GM06990 (cell line): ENCODE results near the gene PMPCA.

ENCODE experiments used
- DNase-seq: peaks from one replicate; pipeline ENCODE4 v3.0.0-alpha.2; 2011; ENCODE audit not compliant: insufficient read length; ENCODE audit errors: extremely low read depth
- H3K27me3 ChIP-seq: replicated peaks from 2 replicates; pipeline ENCODE4 v1.6.0; 2011; ENCODE audit warnings: low read length; ENCODE audit not compliant: control insufficient read depth, insufficient read depth
- H3K36me3 ChIP-seq: 2 replicates; pipeline ENCODE4 v1.5.1; 2011; ENCODE audit warnings: low read length; ENCODE audit not compliant: control insufficient read depth, insufficient read depth
- H3K4me3 ChIP-seq: replicated peaks from 2 replicates; pipeline ENCODE4 v1.5.1; 2011; ENCODE audit warnings: low read depth, mild to moderate bottlenecking, control low read depth, low read length
- TF ChIP-seq, protein P1 (sequence below): IDR thresholded peaks from 2 replicates; pipeline ENCODE4 v1.5.1; 2011; ENCODE audit warnings: low read length, control low read depth, mild to moderate bottlenecking, inconsistent platforms; ENCODE audit not compliant: insufficient read depth, poor library complexity, severe bottlenecking

PMPCA gene

DNA sequence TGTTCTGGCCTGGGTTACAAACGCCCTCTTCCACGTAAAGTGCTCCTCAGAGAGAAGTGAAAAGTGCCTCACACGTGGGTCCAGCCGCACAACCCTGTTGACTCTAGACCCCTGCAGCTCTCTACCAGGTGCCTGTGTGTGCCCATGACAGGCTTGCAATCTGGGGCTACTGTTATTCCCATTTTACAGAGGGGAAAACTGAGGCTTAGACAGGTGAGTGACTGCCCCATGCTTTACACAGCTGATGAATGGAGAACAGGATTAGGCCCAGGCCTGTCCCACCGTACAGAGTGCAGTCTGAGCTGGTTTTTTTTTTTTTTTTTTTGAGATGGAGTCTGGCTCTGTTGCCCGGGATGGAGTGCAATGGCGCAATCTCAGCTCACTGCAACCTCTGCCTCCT lies 35.3 kb downstream of the PMPCA start:
- H3K36me3 ChIP-seq: peaks cover 43% of the 10 kb centered on the region
- TF ChIP-seq, protein P1, sequence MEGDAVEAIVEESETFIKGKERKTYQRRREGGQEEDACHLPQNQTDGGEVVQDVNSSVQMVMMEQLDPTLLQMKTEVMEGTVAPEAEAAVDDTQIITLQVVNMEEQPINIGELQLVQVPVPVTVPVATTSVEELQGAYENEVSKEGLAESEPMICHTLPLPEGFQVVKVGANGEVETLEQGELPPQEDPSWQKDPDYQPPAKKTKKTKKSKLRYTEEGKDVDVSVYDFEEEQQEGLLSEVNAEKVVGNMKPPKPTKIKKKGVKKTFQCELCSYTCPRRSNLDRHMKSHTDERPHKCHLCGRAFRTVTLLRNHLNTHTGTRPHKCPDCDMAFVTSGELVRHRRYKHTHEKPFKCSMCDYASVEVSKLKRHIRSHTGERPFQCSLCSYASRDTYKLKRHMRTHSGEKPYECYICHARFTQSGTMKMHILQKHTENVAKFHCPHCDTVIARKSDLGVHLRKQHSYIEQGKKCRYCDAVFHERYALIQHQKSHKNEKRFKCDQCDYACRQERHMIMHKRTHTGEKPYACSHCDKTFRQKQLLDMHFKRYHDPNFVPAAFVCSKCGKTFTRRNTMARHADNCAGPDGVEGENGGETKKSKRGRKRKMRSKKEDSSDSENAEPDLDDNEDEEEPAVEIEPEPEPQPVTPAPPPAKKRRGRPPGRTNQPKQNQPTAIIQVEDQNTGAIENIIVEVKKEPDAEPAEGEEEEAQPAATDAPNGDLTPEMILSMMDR: no peak
- H3K27me3 ChIP-seq: no peaks in the 10 kb centered on the region
- DNase-seq: no peak
- H3K4me3 ChIP-seq: no peak overlapping the region

DNA sequence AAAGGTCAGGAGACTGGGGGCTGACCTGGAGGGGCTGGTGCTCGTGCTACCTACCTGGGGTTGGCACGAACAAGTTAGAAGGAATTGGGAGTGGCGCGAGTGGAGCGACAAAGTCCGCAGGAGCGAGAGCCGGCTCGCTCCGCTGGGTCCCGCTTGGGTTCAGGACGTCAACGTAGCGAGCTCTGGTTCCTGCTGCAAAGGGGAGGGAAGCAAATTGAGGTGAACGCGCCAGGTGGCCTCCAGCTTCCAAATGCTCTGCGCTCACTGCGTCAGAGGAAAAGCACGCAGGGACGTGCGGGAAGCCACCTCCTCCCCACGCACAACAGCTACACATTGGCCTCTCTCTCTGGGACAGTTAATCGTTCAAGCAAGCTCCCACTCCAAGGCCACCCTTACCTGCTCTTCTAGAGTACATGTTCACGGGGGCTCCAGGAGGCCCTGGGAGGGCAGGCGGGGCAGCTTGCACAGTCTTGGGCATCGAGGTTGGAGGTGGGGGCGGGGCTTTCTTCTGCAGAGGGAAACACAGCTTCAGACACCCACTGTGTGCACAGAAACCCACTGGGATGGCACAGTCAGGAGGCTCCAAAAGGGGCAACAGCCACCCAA lies 36.8 kb downstream of the PMPCA start:
- no peak overlapping the region for H3K4me3 ChIP-seq
- TF ChIP-seq, protein P1: no peak
- H3K27me3 ChIP-seq: no peaks in the 10 kb centered on the region
- peaks cover 37% of the 10 kb centered on the region for H3K36me3 ChIP-seq
- DNase-seq: no peak

DNA sequence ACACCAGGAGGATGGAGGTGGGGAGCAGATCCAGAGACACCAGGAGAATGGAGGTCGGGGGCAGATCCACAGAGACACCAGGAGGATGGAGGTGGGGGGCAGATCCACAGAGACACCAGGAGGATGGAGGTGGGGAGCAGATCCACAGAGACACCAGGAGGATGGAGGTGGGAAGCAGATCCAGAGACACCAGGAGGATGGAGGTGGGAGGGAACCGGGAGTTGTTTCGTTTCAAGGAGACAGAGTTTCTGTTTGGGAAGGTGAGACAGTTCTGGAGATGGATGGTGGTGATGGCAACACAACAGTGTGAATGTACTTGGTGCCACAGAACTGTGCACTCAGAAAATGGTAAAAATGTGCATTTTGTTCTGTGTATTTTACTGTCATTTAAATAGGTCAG lies 38.2 kb downstream of the PMPCA start:
- peaks cover 36% of the 10 kb centered on the region for H3K36me3 ChIP-seq

DNA sequence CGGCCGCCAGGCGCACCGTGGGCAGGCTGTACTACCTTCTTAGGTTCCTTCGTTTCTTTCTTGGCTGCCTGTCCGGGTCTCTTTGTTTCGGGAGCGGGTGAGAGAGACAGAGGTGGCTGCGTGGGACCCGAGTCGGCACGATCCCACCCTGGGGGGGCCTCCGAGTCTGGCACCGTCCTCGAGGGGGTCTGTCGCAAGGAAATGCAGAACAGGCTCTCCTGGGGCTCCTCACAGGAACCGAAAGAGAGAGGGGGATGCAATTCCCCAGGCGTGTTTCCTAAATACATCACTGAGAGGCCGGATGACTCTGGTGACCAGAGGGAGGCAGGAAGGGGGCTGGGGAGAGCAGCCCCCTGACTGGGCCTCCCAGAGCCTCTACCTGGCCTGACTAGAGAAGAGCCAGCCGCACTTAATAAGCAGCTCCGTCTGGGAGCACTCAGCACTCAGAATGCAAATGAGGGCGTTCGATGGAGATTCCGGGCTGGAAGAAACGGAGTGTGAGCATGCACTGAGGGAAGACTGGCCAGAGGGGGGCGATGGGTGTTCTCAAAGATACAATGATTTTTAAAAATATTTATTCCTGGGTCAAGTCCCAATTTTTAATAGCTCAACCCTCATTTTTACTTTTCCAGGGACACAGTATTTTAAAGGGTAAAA lies 40.9 kb downstream of the PMPCA start:
- TF ChIP-seq, protein P1: no peak
- no peaks in the 10 kb centered on the region for H3K27me3 ChIP-seq
- peaks cover 45% of the 10 kb centered on the region for H3K36me3 ChIP-seq
- no peak overlapping the region for H3K4me3 ChIP-seq
- DNase-seq: no peak

More for the DNA sequence above, 38.2 kb downstream of the PMPCA start:
- TF ChIP-seq, protein P1: no peak
- H3K4me3 ChIP-seq: no peak overlapping the region
- H3K27me3 ChIP-seq: no peaks in the 10 kb centered on the region
- DNase-seq: no peak

DNA sequence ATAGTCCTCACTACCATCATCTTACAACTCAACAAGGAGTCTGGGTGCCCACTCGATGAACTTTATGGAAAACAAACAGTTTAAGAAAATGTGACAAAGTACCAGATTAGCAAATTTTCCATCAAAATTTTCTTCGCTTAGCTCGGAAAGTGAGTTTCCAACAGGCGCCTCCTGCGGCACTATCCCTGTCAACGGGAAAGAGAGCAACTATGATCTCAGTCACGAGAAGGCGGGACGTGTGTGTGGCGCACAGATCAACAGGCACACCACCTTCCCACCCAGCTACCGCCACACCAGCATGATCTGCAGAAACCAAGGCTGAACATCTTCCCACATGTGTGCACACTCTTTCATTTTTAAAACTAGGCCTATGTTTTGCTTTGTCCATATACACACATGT lies 42.9 kb downstream of the PMPCA start:
- H3K27me3 ChIP-seq: no peaks in the 10 kb centered on the region
- DNase-seq: no peak
- H3K4me3 ChIP-seq: no peak overlapping the region
- peaks cover 43% of the 10 kb centered on the region for H3K36me3 ChIP-seq
- TF ChIP-seq, protein P1: no peak
